Measurements from ENCODE around the gene HES7.
"Not testable (repeated sequence)": the region's sequence is repeated elsewhere in the genome, so short reads cannot be mapped to it uniquely, and the experiment has no call there.

HES7 gene

GRCh38 chr17:8117367-8117979, 6.4 kb downstream of the HES7 start:
- Histone ChIP-seq H3K4me3 (ENCODE audit: low read length in 2 of 2) (peak overlapping the region; percentile 69 to 85), H3K36me3 (ENCODE audit: control insufficient read depth in 2 of 2, insufficient read depth in 2 of 2, low read length in 2 of 2) (no peaks in the 10 kb centered on the region), H3K9me3 (ENCODE audit: control insufficient read depth in 2 of 2, low read length in 2 of 2) (no peaks in the 10 kb centered on the region), H3K27me3 (ENCODE audit: control insufficient read depth in 2 of 2, insufficient read depth in 2 of 2, low read length in 2 of 2) (peaks cover 39 to 41% of the 10 kb centered on the region in 2 donors), H3K27ac (ENCODE audit: low read depth in 2 of 2, low read length in 2 of 2) (no peak overlapping the region), H3K9ac (ENCODE audit: low read depth in 1 of 2, low read length in 2 of 2) (peak overlapping the region in 1 of 2 donors; percentile 45), H3K4me1 (ENCODE audit: control insufficient read depth in 2 of 2, insufficient read depth in 2 of 2, low read length in 2 of 2) (peaks cover 24 to 42% of the 10 kb centered on the region in 2 donors)

DNA sequence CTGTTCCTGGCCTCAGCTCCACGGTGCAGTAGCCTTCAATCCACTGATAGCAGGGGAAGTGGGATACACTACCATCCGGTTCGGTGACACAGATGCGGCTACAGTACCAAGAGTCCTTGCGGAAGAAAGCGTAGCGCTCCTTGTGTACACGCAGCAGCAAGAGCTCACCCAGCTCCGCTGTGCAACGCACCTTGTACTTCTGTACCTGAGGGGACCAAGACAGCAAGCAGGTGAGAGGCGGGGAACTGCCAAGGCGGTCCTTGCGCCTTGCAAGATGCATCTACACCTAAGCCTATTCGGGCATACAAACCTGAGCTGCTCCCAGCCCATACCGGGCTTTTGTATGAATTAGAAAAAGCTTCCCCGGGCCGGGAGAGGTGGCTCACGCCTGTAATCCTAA, 7.1 kb downstream of the HES7 start:
- H3K9ac ChIP-seq (ENCODE audit: low read depth in 1 of 2, low read length in 2 of 2) = no peak overlapping the region
- no peaks in the 10 kb centered on the region for H3K9me3 ChIP-seq (ENCODE audit: control insufficient read depth in 2 of 2, low read length in 2 of 2)
- no peaks in the 10 kb centered on the region for H3K36me3 ChIP-seq (ENCODE audit: control insufficient read depth in 2 of 2, insufficient read depth in 2 of 2, low read length in 2 of 2)
- H3K27me3 ChIP-seq (ENCODE audit: control insufficient read depth in 2 of 2, insufficient read depth in 2 of 2, low read length in 2 of 2) = peaks cover 43 to 44% of the 10 kb centered on the region in 2 donors
- no peak overlapping the region for H3K27ac ChIP-seq (ENCODE audit: low read depth in 2 of 2, low read length in 2 of 2)
- H3K4me3 ChIP-seq (ENCODE audit: low read length in 2 of 2) = no peak overlapping the region
- H3K4me1 ChIP-seq (ENCODE audit: control insufficient read depth in 2 of 2, insufficient read depth in 2 of 2, low read length in 2 of 2) = peaks cover 21 to 36% of the 10 kb centered on the region in 2 donors

DNA sequence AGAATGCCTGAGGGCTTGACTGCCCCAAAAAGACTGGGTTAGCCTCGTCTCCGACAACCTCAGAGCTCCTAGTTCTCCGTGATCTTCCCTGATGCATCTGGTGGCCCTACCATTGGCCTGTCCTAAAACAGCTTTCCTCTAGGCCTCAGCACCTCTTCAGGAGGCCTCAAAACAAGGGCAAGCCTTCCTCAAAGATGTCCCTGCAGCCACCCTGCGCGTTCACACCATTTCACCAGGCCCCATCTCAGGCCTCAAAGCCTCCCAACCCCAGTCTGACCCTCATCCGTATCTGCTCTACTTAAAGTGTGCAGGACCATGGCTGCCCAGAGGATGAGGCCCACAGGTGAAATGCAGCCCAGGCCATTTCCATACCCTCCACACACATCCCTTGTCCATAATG, 13.0 kb downstream of the HES7 start:
- Histone ChIP-seq H3K4me3 (ENCODE audit: low read length in 2 of 2) (no peak overlapping the region), H3K9me3 (ENCODE audit: control insufficient read depth in 2 of 2, low read length in 2 of 2) (no peaks in the 10 kb centered on the region), H3K4me1 (ENCODE audit: control insufficient read depth in 2 of 2, insufficient read depth in 2 of 2, low read length in 2 of 2) (peaks cover 6% of the 10 kb centered on the region in 2 donors), H3K9ac (ENCODE audit: low read depth in 1 of 2, low read length in 2 of 2) (no peak overlapping the region), H3K27me3 (ENCODE audit: control insufficient read depth in 2 of 2, insufficient read depth in 2 of 2, low read length in 2 of 2) (peaks cover 35 to 45% of the 10 kb centered on the region in 2 donors), H3K27ac (ENCODE audit: low read depth in 2 of 2, low read length in 2 of 2) (no peak overlapping the region), H3K36me3 (ENCODE audit: control insufficient read depth in 2 of 2, insufficient read depth in 2 of 2, low read length in 2 of 2) (no peaks in the 10 kb centered on the region)

- Histone ChIP-seq H3K27ac (ENCODE audit: low read depth in 2 of 2, low read length in 2 of 2) (no peak overlapping the region), H3K36me3 (ENCODE audit: control insufficient read depth in 2 of 2, insufficient read depth in 2 of 2, low read length in 2 of 2) (no peaks in the 10 kb centered on the region), H3K4me1 (ENCODE audit: control insufficient read depth in 2 of 2, insufficient read depth in 2 of 2, low read length in 2 of 2) (peaks cover 6% of the 10 kb centered on the region in 2 donors), H3K4me3 (ENCODE audit: low read length in 2 of 2) (no peak overlapping the region), H3K9ac (ENCODE audit: low read depth in 1 of 2, low read length in 2 of 2) (no peak overlapping the region), H3K9me3 (ENCODE audit: control insufficient read depth in 2 of 2, low read length in 2 of 2) (no peaks in the 10 kb centered on the region), H3K27me3 (ENCODE audit: control insufficient read depth in 2 of 2, insufficient read depth in 2 of 2, low read length in 2 of 2) (peaks cover 31 to 40% of the 10 kb centered on the region in 2 donors)
These were observed 13.5 kb downstream of the HES7 start for GRCh38 chr17:8110456-8110804.

DNA sequence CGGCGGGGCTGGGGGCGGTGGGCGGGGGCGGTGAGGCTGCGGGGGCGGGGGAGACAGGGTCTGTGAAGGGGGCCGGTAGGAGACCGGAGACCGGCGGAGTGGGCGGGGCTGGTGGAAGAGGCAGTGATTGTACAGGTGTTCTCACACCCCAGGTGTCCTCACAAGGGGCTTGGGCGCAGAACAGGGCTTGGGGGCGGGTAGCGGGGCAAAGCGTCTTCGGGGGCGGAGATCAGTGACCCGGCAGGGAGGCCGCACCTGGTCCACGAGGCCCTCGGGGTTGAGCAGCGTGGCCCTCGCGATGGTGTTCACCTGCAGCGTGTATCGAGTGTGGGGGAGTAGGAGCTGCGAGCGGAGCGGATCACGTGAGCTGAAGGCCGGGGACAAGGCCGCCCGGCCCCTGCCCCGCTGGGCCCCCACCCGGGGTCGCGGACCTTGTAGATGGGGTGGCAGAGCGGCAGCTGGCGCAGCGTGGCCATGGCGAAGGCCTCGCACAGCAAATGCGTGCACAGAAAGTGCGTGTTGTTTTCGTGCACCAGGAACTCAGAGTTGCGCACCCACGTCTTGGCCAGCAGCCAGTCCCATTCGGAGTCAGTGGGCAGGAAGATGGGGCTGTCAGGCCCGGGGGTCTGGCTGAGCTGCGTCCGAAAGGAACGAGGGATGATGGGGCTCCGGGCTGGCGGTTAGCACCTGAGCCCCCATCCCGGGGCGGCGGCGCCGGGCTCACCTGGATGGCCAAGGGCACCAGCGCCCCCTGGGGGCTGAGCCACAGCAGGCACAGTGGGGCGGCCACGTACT, 14.0 kb downstream of the HES7 start:
- Histone ChIP-seq H3K4me3 (ENCODE audit: low read length in 2 of 2) (peak overlapping the region; percentile 60 to 61), H3K27ac (ENCODE audit: low read depth in 2 of 2, low read length in 2 of 2) (no peak overlapping the region), H3K36me3 (ENCODE audit: control insufficient read depth in 2 of 2, insufficient read depth in 2 of 2, low read length in 2 of 2) (no peaks in the 10 kb centered on the region), H3K27me3 (ENCODE audit: control insufficient read depth in 2 of 2, insufficient read depth in 2 of 2, low read length in 2 of 2) (peaks cover 25 to 34% of the 10 kb centered on the region in 2 donors), H3K9me3 (ENCODE audit: control insufficient read depth in 2 of 2, low read length in 2 of 2) (no peaks in the 10 kb centered on the region), H3K4me1 (ENCODE audit: control insufficient read depth in 2 of 2, insufficient read depth in 2 of 2, low read length in 2 of 2) (peaks cover 6% of the 10 kb centered on the region in 2 donors), H3K9ac (ENCODE audit: low read depth in 1 of 2, low read length in 2 of 2) (peak overlapping the region in 1 of 2 donors; percentile 31)

DNA sequence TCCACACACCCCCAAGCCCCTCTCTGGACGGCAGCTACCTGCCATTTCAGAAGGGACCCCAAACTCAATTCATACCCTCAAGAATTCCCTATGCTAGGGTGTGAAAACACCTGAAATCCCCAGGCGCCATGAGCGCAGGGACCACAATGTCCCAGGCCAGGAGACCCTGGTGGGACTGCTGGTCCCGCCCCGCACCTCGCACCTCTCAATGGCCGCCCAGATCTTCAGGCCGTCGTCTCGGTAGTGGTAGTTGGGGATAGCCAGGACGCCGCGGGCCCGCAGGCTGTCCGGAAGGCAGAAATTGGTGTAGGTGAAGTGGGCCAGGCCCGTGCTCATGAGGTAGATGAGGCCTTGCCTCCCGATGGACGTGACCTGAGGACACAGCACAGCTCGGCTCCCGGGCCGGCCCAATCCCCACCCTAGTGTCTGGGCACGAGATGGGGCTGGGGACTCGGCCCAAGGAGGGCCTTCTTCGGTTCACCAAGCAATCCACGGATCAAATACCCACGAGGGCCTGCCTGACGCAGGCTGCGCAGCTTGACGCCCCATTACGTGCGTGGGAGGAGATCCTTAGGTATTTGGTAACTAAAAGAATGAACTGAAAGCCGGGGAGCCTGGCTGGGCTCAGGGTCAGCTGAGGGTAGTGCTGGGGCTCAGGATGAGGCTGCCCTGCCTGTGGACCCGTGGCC, 14.8 kb downstream of the HES7 start:
- peaks cover 19 to 27% of the 10 kb centered on the region in 2 donors for H3K27me3 ChIP-seq (ENCODE audit: control insufficient read depth in 2 of 2, insufficient read depth in 2 of 2, low read length in 2 of 2)

DNA sequence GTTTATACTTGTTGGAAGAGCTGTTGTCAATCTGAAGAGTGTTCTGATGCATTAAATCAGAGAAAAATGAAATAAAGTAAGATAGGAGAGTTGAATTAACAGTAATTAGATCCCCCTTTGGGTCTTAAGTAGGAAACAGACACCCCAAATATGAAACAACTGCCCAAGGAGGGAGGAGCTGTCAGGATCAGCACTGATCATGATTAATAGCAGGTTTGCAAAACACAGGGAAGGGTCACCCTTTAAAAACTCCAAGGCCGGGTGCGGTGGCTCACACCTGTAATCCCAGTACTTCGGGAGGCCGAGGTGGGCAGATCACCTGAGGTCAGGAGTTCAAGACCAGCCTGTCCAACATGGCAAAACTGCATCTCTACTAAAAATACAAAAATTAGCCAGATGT, 16.9 kb downstream of the HES7 start:
- H3K36me3 ChIP-seq (ENCODE audit: control insufficient read depth in 2 of 2, insufficient read depth in 2 of 2, low read length in 2 of 2); H3K4me3 ChIP-seq (ENCODE audit: low read length in 2 of 2); H3K27ac ChIP-seq (ENCODE audit: low read depth in 2 of 2, low read length in 2 of 2); H3K4me1 ChIP-seq (ENCODE audit: control insufficient read depth in 2 of 2, insufficient read depth in 2 of 2, low read length in 2 of 2); H3K9me3 ChIP-seq (ENCODE audit: control insufficient read depth in 2 of 2, low read length in 2 of 2); H3K9ac ChIP-seq (ENCODE audit: low read depth in 1 of 2, low read length in 2 of 2): not testable (repeated sequence)
- peaks cover 9 to 18% of the 10 kb centered on the region in 2 donors for H3K27me3 ChIP-seq (ENCODE audit: control insufficient read depth in 2 of 2, insufficient read depth in 2 of 2, low read length in 2 of 2)

More for the DNA sequence above, 14.8 kb downstream of the HES7 start:
- H3K9ac ChIP-seq (ENCODE audit: low read depth in 1 of 2, low read length in 2 of 2) = no peak overlapping the region
- no peak overlapping the region for H3K27ac ChIP-seq (ENCODE audit: low read depth in 2 of 2, low read length in 2 of 2)
- no peak overlapping the region for H3K4me3 ChIP-seq (ENCODE audit: low read length in 2 of 2)
- H3K9me3 ChIP-seq (ENCODE audit: control insufficient read depth in 2 of 2, low read length in 2 of 2) = no peaks in the 10 kb centered on the region
- no peaks in the 10 kb centered on the region for H3K36me3 ChIP-seq (ENCODE audit: control insufficient read depth in 2 of 2, insufficient read depth in 2 of 2, low read length in 2 of 2)
- peaks cover 6% of the 10 kb centered on the region in 2 donors for H3K4me1 ChIP-seq (ENCODE audit: control insufficient read depth in 2 of 2, insufficient read depth in 2 of 2, low read length in 2 of 2)

DNA sequence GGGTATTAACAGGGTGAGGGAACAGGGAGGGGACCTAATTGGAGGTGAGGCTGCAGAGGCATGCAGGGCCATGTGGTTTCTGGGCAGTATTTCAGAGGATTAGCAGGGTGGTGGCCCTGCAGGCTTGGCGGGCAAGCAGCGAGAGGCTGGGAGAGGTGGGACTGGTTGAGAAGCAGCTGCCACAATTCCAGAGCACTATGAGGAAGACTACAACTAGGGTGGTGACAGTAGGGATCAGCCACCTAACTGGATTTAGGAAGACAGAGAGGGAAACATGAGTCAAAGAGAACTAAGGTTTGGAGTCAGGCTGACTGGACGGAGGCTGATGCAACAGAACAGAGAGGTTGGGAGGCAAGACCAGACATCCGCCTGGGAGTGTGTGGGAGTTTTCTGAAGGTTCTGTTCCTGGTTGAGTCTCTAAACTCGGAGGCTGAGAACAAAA, 17.9 kb downstream of the HES7 start:
- Histone ChIP-seq H3K27ac (ENCODE audit: low read depth in 2 of 2, low read length in 2 of 2) (no peak overlapping the region), H3K9ac (ENCODE audit: low read depth in 1 of 2, low read length in 2 of 2) (no peak overlapping the region), H3K36me3 (ENCODE audit: control insufficient read depth in 2 of 2, insufficient read depth in 2 of 2, low read length in 2 of 2) (no peaks in the 10 kb centered on the region)

GRCh38 chr17:8104911-8105310, 19.0 kb downstream of the HES7 start:
- no peak overlapping the region for H3K9ac ChIP-seq (ENCODE audit: low read depth in 1 of 2, low read length in 2 of 2)
- H3K4me3 ChIP-seq (ENCODE audit: low read length in 2 of 2) = no peak overlapping the region
- peaks cover 3 to 4% of the 10 kb centered on the region in 2 donors for H3K27me3 ChIP-seq (ENCODE audit: control insufficient read depth in 2 of 2, insufficient read depth in 2 of 2, low read length in 2 of 2)
- no peaks in the 10 kb centered on the region for H3K9me3 ChIP-seq (ENCODE audit: control insufficient read depth in 2 of 2, low read length in 2 of 2)
- no peaks in the 10 kb centered on the region for H3K36me3 ChIP-seq (ENCODE audit: control insufficient read depth in 2 of 2, insufficient read depth in 2 of 2, low read length in 2 of 2)
- H3K27ac ChIP-seq (ENCODE audit: low read depth in 2 of 2, low read length in 2 of 2) = no peak overlapping the region
- H3K4me1 ChIP-seq (ENCODE audit: control insufficient read depth in 2 of 2, insufficient read depth in 2 of 2, low read length in 2 of 2) = peaks cover 3% of the 10 kb centered on the region in 2 donors

More for the DNA sequence above, 17.9 kb downstream of the HES7 start:
- Histone ChIP-seq H3K9me3 (ENCODE audit: control insufficient read depth in 2 of 2, low read length in 2 of 2) (no peaks in the 10 kb centered on the region), H3K27me3 (ENCODE audit: control insufficient read depth in 2 of 2, insufficient read depth in 2 of 2, low read length in 2 of 2) (peaks cover 6 to 10% of the 10 kb centered on the region in 2 donors), H3K4me1 (ENCODE audit: control insufficient read depth in 2 of 2, insufficient read depth in 2 of 2, low read length in 2 of 2) (peaks cover 6% of the 10 kb centered on the region in 2 donors), H3K4me3 (ENCODE audit: low read length in 2 of 2) (no peak overlapping the region)

DNA sequence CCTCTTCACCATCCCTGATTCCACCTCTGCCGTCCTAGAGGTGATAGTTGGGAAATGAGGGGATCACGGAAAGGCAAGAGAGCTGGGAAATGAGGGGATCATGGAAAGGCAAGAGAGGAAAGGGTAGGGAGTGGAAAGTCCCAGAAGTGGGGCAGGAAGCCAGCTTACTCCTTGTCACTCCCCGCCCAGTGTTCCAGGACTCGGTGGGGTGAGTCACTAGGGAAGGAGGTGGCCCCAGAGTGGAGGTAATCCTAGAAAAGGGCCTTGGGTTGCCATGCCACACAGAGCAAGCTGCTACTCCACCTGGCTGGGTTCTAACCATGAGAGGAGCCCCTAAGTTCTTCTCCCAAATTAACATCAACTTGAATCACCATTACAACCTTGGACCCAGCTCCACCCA, 20.4 kb downstream of the HES7 start:
- Histone ChIP-seq H3K36me3 (ENCODE audit: control insufficient read depth in 2 of 2, insufficient read depth in 2 of 2, low read length in 2 of 2) (no peaks in the 10 kb centered on the region), H3K4me1 (ENCODE audit: control insufficient read depth in 2 of 2, insufficient read depth in 2 of 2, low read length in 2 of 2) (no peaks in the 10 kb centered on the region), H3K4me3 (ENCODE audit: low read length in 2 of 2) (no peak overlapping the region), H3K9me3 (ENCODE audit: control insufficient read depth in 2 of 2, low read length in 2 of 2) (no peaks in the 10 kb centered on the region), H3K9ac (ENCODE audit: low read depth in 1 of 2, low read length in 2 of 2) (no peak overlapping the region), H3K27ac (ENCODE audit: low read depth in 2 of 2, low read length in 2 of 2) (no peak overlapping the region), H3K27me3 (ENCODE audit: control insufficient read depth in 2 of 2, insufficient read depth in 2 of 2, low read length in 2 of 2) (peaks cover 0 to 4% of the 10 kb centered on the region in 2 donors)
